Endothelial cell of umbilical vein (primary cell): ENCODE data around the gene VAC14.

Experiments used
- EZH2 ChIP-seq: IDR thresholded peaks from 2 replicates; pipeline ENCODE4 v1.6.1; 2012; ENCODE audit warnings: borderline replicate concordance, low read depth, mild to moderate bottlenecking, moderate library complexity, low read length, inconsistent platforms; ENCODE audit not compliant: severe bottlenecking
- FOS ChIP-seq: IDR thresholded peaks from 2 replicates; pipeline ENCODE4 v1.6.1; 2011; ENCODE audit warnings: mild to moderate bottlenecking, low read length, moderate library complexity, borderline replicate concordance; ENCODE audit not compliant: insufficient read depth
- GATA2 ChIP-seq: IDR thresholded peaks from 2 replicates; pipeline ENCODE4 v1.7.0; 2011; ENCODE audit warnings: low read depth, mild to moderate bottlenecking, moderate library complexity, mixed read lengths, low read length; ENCODE audit not compliant: insufficient read length, insufficient read depth
- MYC ChIP-seq: IDR thresholded peaks from one replicate; pipeline ENCODE4 v1.6.1; 2011; ENCODE audit warnings: mild to moderate bottlenecking, low read depth, low read length
- POLR2A ChIP-seq: IDR thresholded peaks from 2 replicates; pipeline ENCODE4 v1.6.1; 2012; ENCODE audit warnings: low read depth, mild to moderate bottlenecking, control low read depth, low read length
- POLR2AphosphoS5 ChIP-seq: IDR thresholded peaks from 2 replicates; pipeline ENCODE4 v1.6.1; 2012; ENCODE audit warnings: low read depth, mild to moderate bottlenecking, control low read depth, low read length, moderate library complexity; ENCODE audit not compliant: insufficient read depth
- TF ChIP-seq, protein P1 (sequence below), 2 donors: IDR thresholded peaks; 1 replicate in 1 of 2; 2 replicates in 1 of 2; pipeline ENCODE4 v1.5.1; 2011; ENCODE audit warnings: low read length in 2 of 2, mild to moderate bottlenecking in 2 of 2, moderate library complexity in 2 of 2, control low read depth in 1 of 2, inconsistent platforms in 1 of 2, low read depth in 1 of 2; ENCODE audit not compliant: insufficient read depth in 1 of 2; ENCODE audit errors: extremely low read depth in 1 of 2
- TF ChIP-seq, protein P2 (sequence below): IDR thresholded peaks from 2 replicates; pipeline ENCODE4 v1.6.1; 2011; ENCODE audit not compliant: insufficient read depth, insufficient read length

DNA sequence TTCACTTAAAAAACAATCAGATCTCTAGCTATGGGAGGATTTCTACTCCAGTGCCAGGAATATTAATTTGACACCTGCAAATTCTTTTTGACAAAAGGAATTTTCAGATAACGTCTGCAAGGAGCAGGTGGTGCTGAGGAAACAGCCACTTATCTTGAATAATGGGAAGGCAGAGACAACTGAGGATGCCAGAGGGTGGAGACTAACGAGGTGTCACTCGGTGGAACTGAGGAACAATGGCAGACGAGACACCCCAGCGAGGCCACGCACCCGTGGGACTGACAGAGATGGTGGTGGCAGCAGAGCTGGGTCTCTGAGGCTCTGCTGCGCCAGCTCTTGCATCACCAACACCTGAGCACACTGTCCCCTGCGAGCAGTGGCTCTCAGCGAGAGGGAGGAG is 42.2 kb downstream of the VAC14 start:
- TF ChIP-seq EZH2, result no peak
- TF ChIP-seq, protein P1, sequence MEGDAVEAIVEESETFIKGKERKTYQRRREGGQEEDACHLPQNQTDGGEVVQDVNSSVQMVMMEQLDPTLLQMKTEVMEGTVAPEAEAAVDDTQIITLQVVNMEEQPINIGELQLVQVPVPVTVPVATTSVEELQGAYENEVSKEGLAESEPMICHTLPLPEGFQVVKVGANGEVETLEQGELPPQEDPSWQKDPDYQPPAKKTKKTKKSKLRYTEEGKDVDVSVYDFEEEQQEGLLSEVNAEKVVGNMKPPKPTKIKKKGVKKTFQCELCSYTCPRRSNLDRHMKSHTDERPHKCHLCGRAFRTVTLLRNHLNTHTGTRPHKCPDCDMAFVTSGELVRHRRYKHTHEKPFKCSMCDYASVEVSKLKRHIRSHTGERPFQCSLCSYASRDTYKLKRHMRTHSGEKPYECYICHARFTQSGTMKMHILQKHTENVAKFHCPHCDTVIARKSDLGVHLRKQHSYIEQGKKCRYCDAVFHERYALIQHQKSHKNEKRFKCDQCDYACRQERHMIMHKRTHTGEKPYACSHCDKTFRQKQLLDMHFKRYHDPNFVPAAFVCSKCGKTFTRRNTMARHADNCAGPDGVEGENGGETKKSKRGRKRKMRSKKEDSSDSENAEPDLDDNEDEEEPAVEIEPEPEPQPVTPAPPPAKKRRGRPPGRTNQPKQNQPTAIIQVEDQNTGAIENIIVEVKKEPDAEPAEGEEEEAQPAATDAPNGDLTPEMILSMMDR (IDR thresholded peaks at IDR 0.05; ENCODE audit: extremely low read depth in 1 of 2, insufficient read depth in 1 of 2, low read depth in 1 of 2, low read length in 2 of 2), result no peak
- no peak for TF ChIP-seq GATA2
- TF ChIP-seq POLR2A, result no peak
- TF ChIP-seq FOS, result no peak
- TF ChIP-seq POLR2AphosphoS5, result no peak
- TF ChIP-seq, protein P2, sequence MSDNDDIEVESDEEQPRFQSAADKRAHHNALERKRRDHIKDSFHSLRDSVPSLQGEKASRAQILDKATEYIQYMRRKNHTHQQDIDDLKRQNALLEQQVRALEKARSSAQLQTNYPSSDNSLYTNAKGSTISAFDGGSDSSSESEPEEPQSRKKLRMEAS, result no peak
- TF ChIP-seq MYC, result no peak
